ENCODE results near the gene TAS2R60. TPM values are rescaled to one million over a fixed set of nuclear protein-coding genes. Genes with fewer than 3 reads are reported as not detected.
A peak's percentile ranks its signal among the peaks of the same experiment; 100 is the strongest.

The TAS2R60 gene
- total RNA-seq, 1 experiment from 2014 or later, result not detected

GRCh38 chr7:143395187-143396149 lies 47.8 kb upstream of the TAS2R60 start:
- Histone ChIP-seq H4K20me1 (ENCODE audit: control insufficient read depth, insufficient read depth, insufficient read length) (no peaks in the 10 kb centered on the region), H3K4ac (ENCODE audit: low read depth, low read length) (no peak overlapping the region), H2BK15ac (ENCODE audit: low read depth, low read length) (no peak overlapping the region), H3K9ac (ENCODE audit: extremely low read depth, insufficient read length, low read length) (no peak overlapping the region), H4K91ac (ENCODE audit: insufficient read length, low read depth, low read length) (no peak overlapping the region), H3K23me2 (ENCODE audit: insufficient read length, low read depth, low read length, poor library complexity, severe bottlenecking) (no peaks in the 10 kb centered on the region), H3K79me1 (ENCODE audit: insufficient read depth, low read depth, low read length, poor library complexity, severe bottlenecking) (no peaks in the 10 kb centered on the region), H3K23ac (ENCODE audit: insufficient read length, low read depth, low read length) (no peak overlapping the region), H2AK5ac (ENCODE audit: insufficient read length, low read length) (no peak overlapping the region), H2AFZ (ENCODE audit: low read length) (no peak overlapping the region), H3K18ac (ENCODE audit: insufficient read length, low read depth, low read length) (no peak overlapping the region), H4K5ac (ENCODE audit: insufficient read length, low read depth, low read length) (no peak overlapping the region), H3T11ph (ENCODE audit: low read length) (no peak overlapping the region), H3K14ac (ENCODE audit: insufficient read depth, low read length) (no peak overlapping the region), H3K4me2 (ENCODE audit: insufficient read depth, insufficient read length, low read length) (no peak overlapping the region), H2BK12ac (ENCODE audit: insufficient read length, low read depth, low read length) (no peak overlapping the region), H2BK20ac (ENCODE audit: low read depth, low read length, poor library complexity, severe bottlenecking) (no peak overlapping the region), H4K8ac (replicated peaks; ENCODE audit: insufficient read length, low read depth, low read length) (no peak overlapping the region), H2BK120ac (ENCODE audit: low read depth, low read length, poor library complexity, severe bottlenecking) (no peak overlapping the region), H3K79me2 (ENCODE audit: insufficient read depth, low read length) (no peaks in the 10 kb centered on the region), H3K27me3 (ENCODE audit: insufficient read depth, low read length) (no peaks in the 10 kb centered on the region), H2BK5ac (ENCODE audit: insufficient read length, low read length) (no peak overlapping the region), H3K4me1 (ENCODE audit: insufficient read depth, low read length) (no peaks in the 10 kb centered on the region), H3K9me3 (ENCODE audit: control insufficient read depth, low read depth, low read length) (no peaks in the 10 kb centered on the region), H3K56ac (ENCODE audit: insufficient read length, low read depth, low read length) (no peak overlapping the region), H3K27ac (ENCODE audit: insufficient read length, low read depth, low read length) (no peak overlapping the region)
- DNase-seq, result peak; percentile 36
- no peaks in the 10 kb centered on the region for H3K4me1 Mint-ChIP-seq
- no peaks in the 10 kb centered on the region for H3K9me3 Mint-ChIP-seq
- H3K27me3 Mint-ChIP-seq (ENCODE audit: low read depth), result peaks cover 2% of the 10 kb centered on the region; the same call in 1 of the 2 replicates
- no peak overlapping the region for H3K4me3 Mint-ChIP-seq
- H3K27ac Mint-ChIP-seq, result peak overlapping the region in 1 of 3 experiments; percentile 64; a peak in 1 of 7 replicates
- no CpG with 5 or more reads among the region's 21 CpGs for WGBS (ENCODE audit: extremely low coverage, insufficient read length, low lambda C conversion rate)
- peak; percentile 35; the same call in 2 of the 3 replicates for TF ChIP-seq CTCF (conservative IDR thresholded peaks at IDR 0.05)
- H3K36me3 Mint-ChIP-seq (ENCODE audit: insufficient read depth in 1 of 3, low read depth in 3 of 3), result peaks cover 62 to 96% (median 95%) of the 10 kb centered on the region in 3 experiments
